HEK293T (cell line): ENCODE measurements around the gene KCNH4.

Experiments
- CTCF ChIA-PET: fragments of 350-600 bp; formaldehyde crosslinking; extraction: SDS; loops from one replicate; lab custom pipeline; 2021; ENCODE audit warnings: antibody characterized with exemption, inconsistent platforms; lab: Yijun Ruan, JAX
- POLR2A ChIA-PET: fragments of 350-600 bp; formaldehyde crosslinking; extraction: SDS; loops from one replicate; lab custom pipeline; 2020; ENCODE audit warnings: antibody characterized with exemption, inconsistent platforms; lab: Yijun Ruan, JAX
- DNase-seq: peaks from one replicate; pipeline ENCODE4 v3.0.0; 2012; ENCODE audit warnings: mixed read lengths; ENCODE audit errors: extremely low spot score
- ARNT ChIP-seq: fragments of 450-650 bp; IDR thresholded peaks from 2 replicates; pipeline ENCODE4 v1.6.1; 2017; ENCODE audit warnings: mild to moderate bottlenecking
- BHLHE40 ChIP-seq: fragments of 450-650 bp; IDR thresholded peaks from 2 replicates; pipeline ENCODE4 v1.6.1; 2016; ENCODE audit warnings: mild to moderate bottlenecking, moderate library complexity, borderline replicate concordance
- CTBP1 ChIP-seq: fragments of 450-650 bp; IDR thresholded peaks from 2 replicates; pipeline ENCODE4 v1.6.1; 2016; ENCODE audit warnings: borderline replicate concordance
- ELF4 ChIP-seq: fragments of 450-650 bp; IDR thresholded peaks from 2 replicates; pipeline ENCODE4 v1.6.1; 2017; ENCODE audit warnings: antibody characterized with exemption
- FOXA1 ChIP-seq: fragments of 450-650 bp; IDR thresholded peaks from 2 replicates; pipeline ENCODE4 v1.6.1; 2016; ENCODE audit warnings: mild to moderate bottlenecking
- FOXK2 ChIP-seq: fragments of 450-650 bp; IDR thresholded peaks from 2 replicates; pipeline ENCODE4 v1.6.1; 2016; ENCODE audit warnings: mild to moderate bottlenecking
- FOXM1 ChIP-seq: fragments of 450-650 bp; IDR thresholded peaks from 2 replicates; pipeline ENCODE4 v1.6.1; 2017; ENCODE audit warnings: mild to moderate bottlenecking, borderline replicate concordance
- HDGF ChIP-seq: fragments of 450-650 bp; IDR thresholded peaks from 2 replicates; pipeline ENCODE4 v1.6.1; 2017; ENCODE audit warnings: antibody characterized with exemption, borderline replicate concordance
- L3MBTL2 ChIP-seq: fragments of 450-650 bp; conservative IDR thresholded peaks from 2 replicates; pipeline ENCODE4 v1.6.1; 2016; ENCODE audit warnings: mild to moderate bottlenecking
- LEF1 ChIP-seq: fragments of 450-650 bp; IDR thresholded peaks from 2 replicates; pipeline ENCODE4 v1.6.1; 2017; ENCODE audit warnings: mild to moderate bottlenecking, borderline replicate concordance
- NFRKB ChIP-seq: fragments of 450-650 bp; IDR thresholded peaks from 2 replicates; pipeline ENCODE4 v1.6.1; 2016; ENCODE audit warnings: mild to moderate bottlenecking, moderate library complexity
- SP1 ChIP-seq: fragments of 450-650 bp; IDR thresholded peaks from 2 replicates; pipeline ENCODE4 v1.6.1; 2017
- SUZ12 ChIP-seq: fragments of 450-650 bp; IDR thresholded peaks from 2 replicates; pipeline ENCODE4 v1.6.1; 2016; ENCODE audit warnings: mild to moderate bottlenecking
- TARDBP ChIP-seq: fragments of 450-650 bp; IDR thresholded peaks from 2 replicates; pipeline ENCODE4 v1.6.1; 2016
- ZNF384 ChIP-seq: fragments of 450-650 bp; IDR thresholded peaks from 2 replicates; pipeline ENCODE4 v1.6.1; 2016
- TF ChIP-seq, protein P1 (sequence below): fragments of 450-650 bp; IDR thresholded peaks from 2 replicates; pipeline ENCODE4 v1.6.1; 2016

The KCNH4 gene

DNA sequence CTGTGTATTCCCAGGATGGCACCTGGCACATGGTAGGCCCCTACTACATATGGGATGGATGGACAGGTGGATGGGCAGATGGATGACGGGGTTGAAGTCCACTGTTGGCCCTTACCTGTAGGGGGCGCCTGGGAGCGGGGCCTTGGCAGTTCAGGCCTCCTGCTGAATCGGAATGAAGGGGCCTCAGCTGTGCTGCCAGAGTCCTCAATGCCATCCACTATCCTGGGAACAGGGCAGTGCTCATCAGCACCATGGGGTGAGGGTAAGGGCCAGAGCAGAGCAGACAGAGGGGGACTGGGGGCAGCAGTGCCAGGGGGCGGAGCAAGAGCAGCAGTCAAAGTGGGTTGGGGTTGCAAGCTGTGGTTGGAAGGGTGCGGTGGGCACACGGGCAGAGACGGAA, 17.8 kb downstream of the KCNH4 start:
- TF ChIP-seq L3MBTL2, result no peak
- TF ChIP-seq CTBP1, result no peak
- TF ChIP-seq FOXK2, result no peak
- TF ChIP-seq NFRKB, result no peak
- no peak for TF ChIP-seq FOXA1
- TF ChIP-seq HDGF, result 0 out of 2 replicates have a peak, but pooled peaks have one; percentile 31
- TF ChIP-seq FOXM1, result no peak
- no peak for TF ChIP-seq SUZ12
- no peak for TF ChIP-seq BHLHE40
- TF ChIP-seq ZNF384, result no peak
- TF ChIP-seq TARDBP, result no peak
- TF ChIP-seq LEF1, result no peak
- no peak for TF ChIP-seq ELF4
- TF ChIP-seq SP1, result no peak
- TF ChIP-seq, protein P1, sequence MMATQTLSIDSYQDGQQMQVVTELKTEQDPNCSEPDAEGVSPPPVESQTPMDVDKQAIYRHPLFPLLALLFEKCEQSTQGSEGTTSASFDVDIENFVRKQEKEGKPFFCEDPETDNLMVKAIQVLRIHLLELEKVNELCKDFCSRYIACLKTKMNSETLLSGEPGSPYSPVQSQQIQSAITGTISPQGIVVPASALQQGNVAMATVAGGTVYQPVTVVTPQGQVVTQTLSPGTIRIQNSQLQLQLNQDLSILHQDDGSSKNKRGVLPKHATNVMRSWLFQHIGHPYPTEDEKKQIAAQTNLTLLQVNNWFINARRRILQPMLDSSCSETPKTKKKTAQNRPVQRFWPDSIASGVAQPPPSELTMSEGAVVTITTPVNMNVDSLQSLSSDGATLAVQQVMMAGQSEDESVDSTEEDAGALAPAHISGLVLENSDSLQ, result peak; percentile 46
- ChIA-PET CTCF (interaction anchor here (0.9 to 1.3 kb wide), 4 partner anchors 9 to 59 kb away, joined by 3 to 7 read pairs (median 4); partner anchors contain the start of gene KCNH4), POLR2A (no interaction called here)
- peak; percentile 71 for DNase-seq

GRCh38 chr17:42160531-42160910, 20.4 kb downstream of the KCNH4 start:
- TF ChIP-seq FOXK2 (no peak), BHLHE40 (no peak), ELF4 (no peak), ZNF384 (no peak), ARNT (no peak), SP1 (no peak), FOXM1 (no peak), HDGF (no peak), SUZ12 (no peak), L3MBTL2 (no peak), LEF1 (no peak), CTBP1 (no peak), FOXA1 (no peak), TARDBP (no peak), NFRKB (no peak)
- TF ChIP-seq, protein P1, result no peak
- POLR2A ChIA-PET, result interaction anchor here (1.1 kb wide), 1 partner anchor 143 kb away, joined by 4 read pairs; the partner anchor contains the start of gene DNAJC7
- DNase-seq, result no peak
- CTCF ChIA-PET, result interaction anchor here (0.6 kb wide), 1 partner anchor 27 kb away, joined by 4 read pairs; no protein-coding TSS in a partner anchor

- ChIA-PET POLR2A (interaction anchor here (1.1 to 1.4 kb wide), 2 partner anchors 39 to 142 kb away, joined by 4 read pairs; partner anchors contain the start of genes DNAJC7 and KAT2A), CTCF (interaction anchor here (0.6 kb wide), 1 partner anchor 27 kb away, joined by 4 read pairs; no protein-coding TSS in a partner anchor)
- TF ChIP-seq HDGF (no peak), CTBP1 (no peak), ARNT (no peak), SP1 (no peak), FOXA1 (no peak), BHLHE40 (no peak), ZNF384 (no peak), ELF4 (no peak), FOXM1 (no peak), LEF1 (no peak), SUZ12 (no peak), L3MBTL2 (no peak), TARDBP (no peak), NFRKB (no peak), FOXK2 (no peak)
- TF ChIP-seq, protein P1, result no peak
- DNase-seq, result no peak
These were observed 21.0 kb downstream of the KCNH4 start for GRCh38 chr17:42159796-42160530.

DNA sequence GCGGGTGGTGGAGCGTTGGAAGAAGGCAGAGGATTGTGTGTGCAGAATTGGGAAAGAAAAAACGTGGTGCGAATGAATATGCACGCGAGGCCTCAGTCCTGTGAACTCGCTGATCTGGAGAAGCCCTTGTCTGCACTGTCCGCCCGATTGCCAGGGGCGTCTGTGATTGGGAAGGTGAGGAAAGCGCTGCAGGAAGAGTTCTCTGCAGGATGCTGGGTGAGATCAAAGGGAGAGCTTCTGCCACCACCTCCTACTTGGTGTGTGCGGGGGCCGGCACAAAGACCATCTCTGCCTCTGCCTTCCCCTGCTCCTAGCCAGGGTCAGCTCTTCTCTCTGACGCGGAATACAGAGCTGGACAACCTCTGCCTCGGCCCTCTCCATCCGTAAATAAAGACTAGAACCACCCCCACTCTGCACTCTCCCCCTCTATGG, 25.3 kb downstream of the KCNH4 start:
- no peak for DNase-seq
- TF ChIP-seq L3MBTL2 (peak; percentile 36; the same call in 1 of the 2 replicates), NFRKB (no peak)
- CTCF ChIA-PET, result interaction anchor here (0.7 kb wide), 1 partner anchor 624 kb away, joined by 3 read pairs; no protein-coding TSS in a partner anchor
- POLR2A ChIA-PET, result interaction anchor here (0.6 to 1.0 kb wide), 2 partner anchors 122 to 138 kb away, joined by 3 read pairs; partner anchors contain the start of gene DNAJC7

GRCh38 chr17:42153919-42154742, 26.8 kb downstream of the KCNH4 start:
- ChIA-PET POLR2A (interaction anchor here (0.8 to 1.2 kb wide), 5 partner anchors 11 to 34 kb away, joined by 3 to 4 read pairs (median 4); no protein-coding TSS in a partner anchor), CTCF (interaction anchor here (0.7 to 1.4 kb wide), 3 partner anchors 9 to 12 kb away, joined by 3 to 5 read pairs (median 3); no protein-coding TSS in a partner anchor)
- DNase-seq, result no peak
- TF ChIP-seq, protein P1, result no peak
- TF ChIP-seq L3MBTL2 (no peak), LEF1 (no peak)
